Neutrophil (primary cell): ENCODE measurements around the gene GPNMB.

Experiments
- H3K27ac ChIP-seq: fragments of 200-600 bp; sonication (generic); 2 replicates; pipeline ENCODE4 v1.5.1; 2016; ENCODE audit warnings: mild to moderate bottlenecking, moderate library complexity
- H3K27me3 ChIP-seq: fragments of 200-600 bp; sonication (generic); 2 replicates; pipeline ENCODE4 v1.6.0; 2016; ENCODE audit warnings: mild to moderate bottlenecking
- H3K36me3 ChIP-seq: fragments of 200-600 bp; sonication (generic); 2 replicates; pipeline ENCODE4 v1.5.1; 2017
- H3K4me1 ChIP-seq, 2 experiments: fragments of 200-600 bp in 1 of 2; sonication (generic) in 1 of 2; 1 replicate in 1 of 2; 2 replicates in 1 of 2; pipeline versions ENCODE4 v1.5.1 to v1.6.1; 2013 to 2016; ENCODE audit warnings: low read depth in 1 of 2, low read length in 1 of 2, mild to moderate bottlenecking in 1 of 2, moderate library complexity in 1 of 2; ENCODE audit not compliant: control insufficient read depth in 1 of 2, insufficient read depth in 1 of 2
- H3K4me3 ChIP-seq, 2 experiments: fragments of 200-600 bp in 1 of 2; sonication (generic) in 1 of 2; 1 replicate in 1 of 2; 2 replicates in 1 of 2; pipeline ENCODE4 v1.5.1; 2013 to 2016; ENCODE audit warnings: low read depth in 1 of 2, low read length in 1 of 2, mild to moderate bottlenecking in 1 of 2, moderate library complexity in 1 of 2
- H3K9me3 ChIP-seq: fragments of 200-600 bp; sonication (generic); 2 replicates; pipeline ENCODE4 v1.5.1; 2016
- CTCF ChIP-seq: fragments of 200-600 bp; sonication (generic); IDR thresholded peaks from 2 replicates; pipeline ENCODE4 v1.5.1; 2016; ENCODE audit warnings: antibody characterized with exemption

Gene GPNMB

GRCh38 chr7:23268167-23268566 is 21.6 kb downstream of the GPNMB start:
- Histone ChIP-seq H3K9me3 (no peaks in the 10 kb centered on the region), H3K4me1 (peaks cover 4% of the 10 kb centered on the region in 2 experiments), H3K27ac (no peak overlapping the region), H3K27me3 (no peaks in the 10 kb centered on the region), H3K4me3 (no peak overlapping the region), H3K36me3 (no peaks in the 10 kb centered on the region)
- no peak for TF ChIP-seq CTCF

GRCh38 chr7:23268746-23269145 is 22.2 kb downstream of the GPNMB start:
- TF ChIP-seq CTCF = no peak
- H3K27ac ChIP-seq = no peak overlapping the region
- H3K4me3 ChIP-seq = no peak overlapping the region
- H3K9me3 ChIP-seq = no peaks in the 10 kb centered on the region
- no peaks in the 10 kb centered on the region for H3K27me3 ChIP-seq
- H3K36me3 ChIP-seq = no peaks in the 10 kb centered on the region
- H3K4me1 ChIP-seq = peaks cover 7 to 9% of the 10 kb centered on the region in 2 experiments

GRCh38 chr7:23272275-23272674 is 25.7 kb downstream of the GPNMB start:
- no peak for TF ChIP-seq CTCF
- Histone ChIP-seq H3K4me3 (no peak overlapping the region), H3K36me3 (no peaks in the 10 kb centered on the region), H3K4me1 (peaks cover 11 to 12% of the 10 kb centered on the region in 2 experiments), H3K27ac (no peak overlapping the region), H3K27me3 (no peaks in the 10 kb centered on the region), H3K9me3 (no peaks in the 10 kb centered on the region)

- no peak overlapping the region for H3K27ac ChIP-seq
- peak; percentile 76 for TF ChIP-seq CTCF
Measured at GRCh38 chr7:23273141-23273599, 26.6 kb downstream of the GPNMB start.

GRCh38 chr7:23275912-23276311 is 29.3 kb downstream of the GPNMB start:
- Histone ChIP-seq H3K4me3 (no peak overlapping the region), H3K27me3 (no peaks in the 10 kb centered on the region), H3K27ac (no peak overlapping the region), H3K36me3 (no peaks in the 10 kb centered on the region), H3K4me1 (peaks cover 15 to 16% of the 10 kb centered on the region in 2 experiments), H3K9me3 (no peaks in the 10 kb centered on the region)
- TF ChIP-seq CTCF = no peak

More at GRCh38 chr7:23273141-23273599, 26.6 kb downstream of the GPNMB start:
- peaks cover 15 to 16% of the 10 kb centered on the region in 2 experiments for H3K4me1 ChIP-seq
- H3K27me3 ChIP-seq = no peaks in the 10 kb centered on the region
- peak overlapping the region in 1 of 2 experiments; percentile 14 for H3K4me3 ChIP-seq
- H3K9me3 ChIP-seq = no peaks in the 10 kb centered on the region
- H3K36me3 ChIP-seq = no peaks in the 10 kb centered on the region

- H3K36me3 ChIP-seq = no peaks in the 10 kb centered on the region
- no peaks in the 10 kb centered on the region for H3K9me3 ChIP-seq
- H3K27ac ChIP-seq = no peak overlapping the region
- no peaks in the 10 kb centered on the region for H3K27me3 ChIP-seq
- no peak for TF ChIP-seq CTCF
- H3K4me1 ChIP-seq = peaks cover 15 to 16% of the 10 kb centered on the region in 2 experiments
- H3K4me3 ChIP-seq = no peak overlapping the region
Measured at GRCh38 chr7:23276376-23276775, 29.8 kb downstream of the GPNMB start.
